AG04450 (cell line): Measurements from ENCODE around the gene RIN3. TPM values are rescaled to one million over a fixed set of nuclear protein-coding genes. Genes with fewer than 3 reads are reported as not detected.

ENCODE experiments used
- CTCF ChIA-PET: fragments of 300-600, 350-600 bp; formaldehyde crosslinking; extraction: SDS; loops from one replicate; lab custom pipeline; 2022; ENCODE audit warnings: antibody characterized with exemption, inconsistent platforms; lab: Charles Lee
- POLR2A ChIA-PET: fragments of 350-600 bp; formaldehyde crosslinking; extraction: SDS; loops from one replicate; lab custom pipeline; 2021; ENCODE audit warnings: antibody characterized with exemption, inconsistent platforms; lab: Yijun Ruan, JAX
- DNase-seq: peaks from one replicate; pipeline ENCODE4 v3.0.0-alpha.2; 2011; ENCODE audit warnings: low read depth, low spot score
- H3K27ac ChIP-seq: one replicate; pipeline ENCODE4 v1.5.1; 2012; ENCODE audit warnings: low read depth, low read length, control low read depth
- H3K27me3 ChIP-seq: one replicate; pipeline ENCODE4 v1.6.0; 2012; ENCODE audit warnings: low read length; ENCODE audit not compliant: control insufficient read depth, insufficient read depth
- H3K4me3 ChIP-seq: 2 replicates; pipeline ENCODE4 v1.5.1; 2011; ENCODE audit warnings: mild to moderate bottlenecking, low read depth, low read length, control low read depth
- H3K9me3 ChIP-seq: 2 replicates; pipeline ENCODE4 v1.5.1; 2012; ENCODE audit warnings: low read length; ENCODE audit not compliant: control insufficient read depth, insufficient read depth
- polyA plus RNA-seq: library from polyadenylated mRNA; depleted of rRNA; stranded (reverse); fragments of >200 nt; gene quantifications from 2 replicates; pipeline ENCODE4 v1.2.3, GENCODE V29; 2011
- TF ChIP-seq, protein P1 (sequence below): IDR thresholded peaks from 2 replicates; pipeline ENCODE4 v1.5.1; 2011; ENCODE audit warnings: low read depth, low read length, control low read depth, inconsistent platforms

The RIN3 gene
- polyA plus RNA-seq, 1 experiment, result 3.7 TPM

DNA sequence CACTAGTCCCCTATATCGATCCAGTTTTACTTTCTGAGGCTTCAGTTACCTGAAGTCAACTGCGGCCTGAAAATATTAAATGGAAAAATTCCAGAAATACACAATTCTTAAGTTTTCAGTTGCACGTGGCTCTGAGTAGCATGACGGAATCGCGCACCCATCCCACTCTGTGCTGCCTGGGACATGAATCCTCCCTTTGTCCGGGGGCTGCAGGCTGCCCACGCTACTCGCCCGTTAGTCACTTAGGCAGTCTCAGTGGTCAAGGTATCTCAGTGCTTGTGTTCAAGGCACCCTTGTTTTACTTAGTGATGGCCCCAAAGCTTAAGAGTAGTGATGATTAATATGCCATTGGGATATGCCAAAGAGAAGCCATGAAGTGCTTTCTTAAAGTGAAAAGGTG, 188.2 kb downstream of the RIN3 start:
- TF ChIP-seq, protein P1, sequence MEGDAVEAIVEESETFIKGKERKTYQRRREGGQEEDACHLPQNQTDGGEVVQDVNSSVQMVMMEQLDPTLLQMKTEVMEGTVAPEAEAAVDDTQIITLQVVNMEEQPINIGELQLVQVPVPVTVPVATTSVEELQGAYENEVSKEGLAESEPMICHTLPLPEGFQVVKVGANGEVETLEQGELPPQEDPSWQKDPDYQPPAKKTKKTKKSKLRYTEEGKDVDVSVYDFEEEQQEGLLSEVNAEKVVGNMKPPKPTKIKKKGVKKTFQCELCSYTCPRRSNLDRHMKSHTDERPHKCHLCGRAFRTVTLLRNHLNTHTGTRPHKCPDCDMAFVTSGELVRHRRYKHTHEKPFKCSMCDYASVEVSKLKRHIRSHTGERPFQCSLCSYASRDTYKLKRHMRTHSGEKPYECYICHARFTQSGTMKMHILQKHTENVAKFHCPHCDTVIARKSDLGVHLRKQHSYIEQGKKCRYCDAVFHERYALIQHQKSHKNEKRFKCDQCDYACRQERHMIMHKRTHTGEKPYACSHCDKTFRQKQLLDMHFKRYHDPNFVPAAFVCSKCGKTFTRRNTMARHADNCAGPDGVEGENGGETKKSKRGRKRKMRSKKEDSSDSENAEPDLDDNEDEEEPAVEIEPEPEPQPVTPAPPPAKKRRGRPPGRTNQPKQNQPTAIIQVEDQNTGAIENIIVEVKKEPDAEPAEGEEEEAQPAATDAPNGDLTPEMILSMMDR, result no peak
- no peak for DNase-seq
- Histone ChIP-seq H3K27me3 (peaks cover 3% of the 10 kb centered on the region), H3K9me3 (no peaks in the 10 kb centered on the region; the same call in 1 of the 2 replicates), H3K27ac (no peak overlapping the region), H3K4me3 (no peak overlapping the region)
- POLR2A ChIA-PET, result no interaction called here
- CTCF ChIA-PET, result no interaction called here

DNA sequence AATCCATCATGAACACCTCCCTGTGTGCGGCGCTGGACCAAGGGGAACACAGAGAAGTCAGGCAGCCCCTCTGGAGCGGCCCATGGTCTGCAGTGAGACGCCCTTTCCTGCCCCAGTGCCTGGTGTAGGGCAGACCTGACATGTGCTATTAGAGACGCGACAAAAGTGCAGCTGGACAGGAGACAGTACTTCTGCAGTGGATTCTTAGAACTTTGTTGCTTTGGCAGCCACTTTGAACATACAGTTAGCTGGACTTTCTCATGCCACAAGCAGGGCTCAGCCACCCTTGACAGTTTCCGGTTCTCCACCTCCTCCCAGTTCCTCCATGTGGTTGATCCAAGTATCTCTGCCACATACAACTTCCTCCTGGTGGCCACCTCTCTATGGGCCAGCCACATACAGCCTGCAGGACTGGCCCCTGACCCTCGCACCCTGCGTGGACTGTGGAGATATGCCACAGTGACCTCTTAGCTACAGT, 188.9 kb downstream of the RIN3 start:
- TF ChIP-seq, protein P1, result no peak
- ChIA-PET CTCF (no interaction called here), POLR2A (no interaction called here)
- no peak for DNase-seq
- Histone ChIP-seq H3K27me3 (peaks cover 3% of the 10 kb centered on the region), H3K4me3 (no peak overlapping the region), H3K27ac (no peak overlapping the region), H3K9me3 (no peaks in the 10 kb centered on the region; the same call in 1 of the 2 replicates)

DNA sequence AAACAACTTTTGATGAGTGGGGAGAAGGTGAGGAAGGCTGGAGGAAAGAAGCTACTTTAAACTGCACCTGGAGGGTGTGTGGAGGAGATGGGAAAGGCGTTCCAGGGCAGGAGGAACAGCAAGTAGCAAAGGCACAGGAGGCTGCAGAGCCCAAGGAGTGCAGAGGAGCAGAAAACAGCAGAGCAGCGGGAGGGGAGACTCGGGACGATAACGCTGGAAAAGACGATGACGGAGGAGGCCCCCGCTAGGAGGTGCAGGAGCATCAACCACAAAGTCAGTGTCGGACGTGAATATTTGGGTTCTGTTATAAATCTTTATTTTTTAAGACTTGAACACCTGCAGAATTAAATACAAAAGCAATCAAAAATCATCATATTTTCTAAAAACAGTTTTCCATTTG, 189.9 kb downstream of the RIN3 start:
- TF ChIP-seq, protein P1, result no peak
- Histone ChIP-seq H3K27ac (no peak overlapping the region), H3K9me3 (no peaks in the 10 kb centered on the region; the same call in 1 of the 2 replicates), H3K4me3 (no peak overlapping the region), H3K27me3 (peaks cover 3% of the 10 kb centered on the region)
- ChIA-PET CTCF (interaction anchor here (0.9 to 1.7 kb wide), 2 partner anchors 14 to 17 kb away, joined by 3 read pairs; no protein-coding TSS in a partner anchor), POLR2A (no interaction called here)
- no peak for DNase-seq

DNA sequence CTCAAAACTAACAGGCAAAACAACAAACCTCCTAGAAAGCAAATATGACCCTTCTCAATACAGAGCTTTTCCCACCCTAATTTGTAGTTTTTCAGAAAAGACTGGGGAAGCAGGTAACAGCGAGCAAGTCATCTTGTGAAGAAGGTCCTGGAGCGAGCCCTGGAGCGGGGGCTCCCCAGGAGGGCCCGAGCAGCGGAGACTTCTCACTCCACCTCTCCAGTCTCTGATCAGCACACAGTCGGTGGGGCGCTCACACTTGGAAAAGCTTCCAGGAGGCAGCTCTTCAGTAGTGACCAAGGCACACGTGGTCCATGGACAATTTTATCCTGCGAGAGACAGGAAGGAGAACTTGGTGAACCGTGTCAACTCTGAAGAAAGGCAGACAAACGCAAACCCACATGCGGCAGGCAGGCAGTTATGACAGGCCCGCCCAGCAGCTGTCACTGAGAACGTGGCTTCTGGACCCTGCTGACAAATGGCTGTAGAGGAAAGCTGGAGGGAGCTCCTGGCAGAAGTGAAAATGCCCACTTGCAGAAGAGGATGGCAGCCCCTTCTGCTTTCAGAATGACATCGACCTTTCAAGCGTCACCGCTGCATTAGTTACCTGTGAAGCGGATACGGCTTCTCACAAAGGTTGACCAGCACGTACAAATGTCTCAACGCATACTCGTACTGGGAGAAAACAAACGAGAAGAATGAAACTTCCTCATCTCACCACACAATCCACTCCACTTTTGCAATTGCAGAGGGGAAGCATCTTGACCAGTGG, 190.6 kb downstream of the RIN3 start:
- TF ChIP-seq, protein P1, result no peak
- ChIA-PET CTCF (interaction anchor here (0.9 to 1.7 kb wide), 2 partner anchors 15 to 18 kb away, joined by 3 read pairs; no protein-coding TSS in a partner anchor), POLR2A (no interaction called here)
- Histone ChIP-seq H3K27me3 (peaks cover 3% of the 10 kb centered on the region), H3K4me3 (no peak overlapping the region), H3K27ac (no peak overlapping the region), H3K9me3 (no peaks in the 10 kb centered on the region; the same call in 1 of the 2 replicates)
- DNase-seq, result no peak

GRCh38 chr14:92704821-92705220, 191.2 kb downstream of the RIN3 start:
- no peak for DNase-seq
- Histone ChIP-seq H3K27me3 (peaks cover 3% of the 10 kb centered on the region), H3K27ac (no peak overlapping the region), H3K4me3 (no peak overlapping the region), H3K9me3 (no peaks in the 10 kb centered on the region; the same call in 1 of the 2 replicates)
- CTCF ChIA-PET, result interaction anchor here (1.7 kb wide), 1 partner anchor 15 kb away, joined by 3 read pairs; no protein-coding TSS in a partner anchor
- POLR2A ChIA-PET, result no interaction called here
- TF ChIP-seq, protein P1, result no peak
